ENCODE results near the gene RASSF9.

Gene RASSF9

GRCh38 chr12:85804663-85805062 lies 31.5 kb downstream of the RASSF9 start:
- DNase-seq (ENCODE audit: extremely low read depth, insufficient read length) = no peak
- no peak for TF ChIP-seq CTCF (IDR thresholded peaks at IDR 0.05; ENCODE audit: insufficient read depth, low read length, poor library complexity, severe bottlenecking)
- Histone ChIP-seq H3K4me3 (replicated peaks; ENCODE audit: low read depth, low read length) (no peak overlapping the region), H3K27me3 (replicated peaks; ENCODE audit: control insufficient read depth, insufficient read depth, low read length) (no peaks in the 10 kb centered on the region), H3K36me3 (ENCODE audit: control insufficient read depth, insufficient read depth, low read length) (no peaks in the 10 kb centered on the region)

GRCh38 chr12:85803923-85804322 lies 32.3 kb downstream of the RASSF9 start:
- no peak for DNase-seq (ENCODE audit: extremely low read depth, insufficient read length)
- Histone ChIP-seq H3K36me3 (ENCODE audit: control insufficient read depth, insufficient read depth, low read length) (no peaks in the 10 kb centered on the region), H3K27me3 (replicated peaks; ENCODE audit: control insufficient read depth, insufficient read depth, low read length) (no peaks in the 10 kb centered on the region), H3K4me3 (replicated peaks; ENCODE audit: low read depth, low read length) (no peak overlapping the region)
- TF ChIP-seq CTCF (IDR thresholded peaks at IDR 0.05; ENCODE audit: insufficient read depth, low read length, poor library complexity, severe bottlenecking) = no peak

- TF ChIP-seq CTCF (IDR thresholded peaks at IDR 0.05; ENCODE audit: insufficient read depth, low read length, poor library complexity, severe bottlenecking) = no peak
- no peaks in the 10 kb centered on the region for H3K27me3 ChIP-seq (replicated peaks; ENCODE audit: control insufficient read depth, insufficient read depth, low read length)
- no peaks in the 10 kb centered on the region for H3K36me3 ChIP-seq (ENCODE audit: control insufficient read depth, insufficient read depth, low read length)
- no peak overlapping the region for H3K4me3 ChIP-seq (replicated peaks; ENCODE audit: low read depth, low read length)
- no peak for DNase-seq (ENCODE audit: extremely low read depth, insufficient read length)
Measured at GRCh38 chr12:85803231-85803630, 33.0 kb downstream of the RASSF9 start.

GRCh38 chr12:85798122-85798521 lies 38.1 kb downstream of the RASSF9 start:
- Histone ChIP-seq H3K4me3 (replicated peaks; ENCODE audit: low read depth, low read length) (no peak overlapping the region), H3K27me3 (replicated peaks; ENCODE audit: control insufficient read depth, insufficient read depth, low read length) (no peaks in the 10 kb centered on the region), H3K36me3 (ENCODE audit: control insufficient read depth, insufficient read depth, low read length) (no peaks in the 10 kb centered on the region)
- no peak for TF ChIP-seq CTCF (IDR thresholded peaks at IDR 0.05; ENCODE audit: insufficient read depth, low read length, poor library complexity, severe bottlenecking)
- no peak for DNase-seq (ENCODE audit: extremely low read depth, insufficient read length)

- no peaks in the 10 kb centered on the region for H3K27me3 ChIP-seq (replicated peaks; ENCODE audit: control insufficient read depth, insufficient read depth, low read length)
- no peak for TF ChIP-seq CTCF (IDR thresholded peaks at IDR 0.05; ENCODE audit: insufficient read depth, low read length, poor library complexity, severe bottlenecking)
- H3K4me3 ChIP-seq (replicated peaks; ENCODE audit: low read depth, low read length) = no peak overlapping the region
- DNase-seq (ENCODE audit: extremely low read depth, insufficient read length) = no peak
- no peaks in the 10 kb centered on the region for H3K36me3 ChIP-seq (ENCODE audit: control insufficient read depth, insufficient read depth, low read length)
Measured at GRCh38 chr12:85796001-85796400, 40.2 kb downstream of the RASSF9 start.

- Histone ChIP-seq H3K27me3 (replicated peaks; ENCODE audit: control insufficient read depth, insufficient read depth, low read length) (no peaks in the 10 kb centered on the region), H3K4me3 (replicated peaks; ENCODE audit: low read depth, low read length) (no peak overlapping the region), H3K36me3 (ENCODE audit: control insufficient read depth, insufficient read depth, low read length) (no peaks in the 10 kb centered on the region)
- TF ChIP-seq CTCF (IDR thresholded peaks at IDR 0.05; ENCODE audit: insufficient read depth, low read length, poor library complexity, severe bottlenecking) = no peak
- DNase-seq (ENCODE audit: extremely low read depth, insufficient read length) = no peak
Measured at GRCh38 chr12:85794531-85794930, 41.7 kb downstream of the RASSF9 start.
